Measurements from ENCODE around the gene MRTFB.

The MRTFB gene

DNA sequence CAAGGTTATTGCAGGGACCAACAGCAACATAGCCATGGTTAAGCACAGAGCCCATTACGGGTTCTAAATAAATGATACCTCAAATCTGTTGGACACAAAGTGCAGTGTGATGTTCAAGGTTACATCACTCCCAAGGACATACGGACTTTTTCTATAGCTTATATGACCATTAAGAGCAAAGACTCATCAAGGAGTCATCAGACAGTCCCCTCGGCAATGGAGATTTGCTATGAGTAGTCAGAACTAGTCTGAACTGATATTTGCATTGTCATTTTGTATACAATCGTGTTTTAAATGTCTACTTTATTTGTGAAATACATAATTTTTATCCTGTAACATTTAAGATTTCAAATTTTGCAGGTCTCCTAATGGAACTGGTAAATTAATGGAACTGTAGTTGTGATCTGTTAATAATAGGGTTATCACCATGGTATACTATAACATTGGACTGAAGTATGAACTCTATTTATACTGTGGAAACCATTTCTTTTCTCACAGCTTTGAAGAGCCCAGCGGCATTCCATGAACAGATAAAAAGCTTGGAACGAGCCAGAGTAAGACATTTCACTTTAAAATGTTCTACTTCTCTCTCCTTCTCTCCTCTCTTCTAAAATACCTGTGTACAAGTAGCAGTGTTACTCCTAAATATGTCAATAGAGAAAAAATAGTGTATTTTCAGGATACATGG is 140.9 kb downstream of the MRTFB start:
- H3K4me3 ChIP-seq (replicated peaks; ENCODE audit: low read depth, low read length), result no peak overlapping the region
- TF ChIP-seq, protein P1, sequence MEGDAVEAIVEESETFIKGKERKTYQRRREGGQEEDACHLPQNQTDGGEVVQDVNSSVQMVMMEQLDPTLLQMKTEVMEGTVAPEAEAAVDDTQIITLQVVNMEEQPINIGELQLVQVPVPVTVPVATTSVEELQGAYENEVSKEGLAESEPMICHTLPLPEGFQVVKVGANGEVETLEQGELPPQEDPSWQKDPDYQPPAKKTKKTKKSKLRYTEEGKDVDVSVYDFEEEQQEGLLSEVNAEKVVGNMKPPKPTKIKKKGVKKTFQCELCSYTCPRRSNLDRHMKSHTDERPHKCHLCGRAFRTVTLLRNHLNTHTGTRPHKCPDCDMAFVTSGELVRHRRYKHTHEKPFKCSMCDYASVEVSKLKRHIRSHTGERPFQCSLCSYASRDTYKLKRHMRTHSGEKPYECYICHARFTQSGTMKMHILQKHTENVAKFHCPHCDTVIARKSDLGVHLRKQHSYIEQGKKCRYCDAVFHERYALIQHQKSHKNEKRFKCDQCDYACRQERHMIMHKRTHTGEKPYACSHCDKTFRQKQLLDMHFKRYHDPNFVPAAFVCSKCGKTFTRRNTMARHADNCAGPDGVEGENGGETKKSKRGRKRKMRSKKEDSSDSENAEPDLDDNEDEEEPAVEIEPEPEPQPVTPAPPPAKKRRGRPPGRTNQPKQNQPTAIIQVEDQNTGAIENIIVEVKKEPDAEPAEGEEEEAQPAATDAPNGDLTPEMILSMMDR (IDR thresholded peaks at IDR 0.05; ENCODE audit: low read depth, low read length, missing control alignments), result no peak
- no peak for DNase-seq (ENCODE audit: extremely low read depth, low read depth)

- DNase-seq (ENCODE audit: extremely low read depth, low read depth), result no peak
- no peak overlapping the region for H3K4me3 ChIP-seq (replicated peaks; ENCODE audit: low read depth, low read length)
- TF ChIP-seq, protein P1 (IDR thresholded peaks at IDR 0.05; ENCODE audit: low read depth, low read length, missing control alignments), result no peak
Observed at GRCh38 chr16:14215941-14216340, 144.8 kb downstream of the MRTFB start.

DNA sequence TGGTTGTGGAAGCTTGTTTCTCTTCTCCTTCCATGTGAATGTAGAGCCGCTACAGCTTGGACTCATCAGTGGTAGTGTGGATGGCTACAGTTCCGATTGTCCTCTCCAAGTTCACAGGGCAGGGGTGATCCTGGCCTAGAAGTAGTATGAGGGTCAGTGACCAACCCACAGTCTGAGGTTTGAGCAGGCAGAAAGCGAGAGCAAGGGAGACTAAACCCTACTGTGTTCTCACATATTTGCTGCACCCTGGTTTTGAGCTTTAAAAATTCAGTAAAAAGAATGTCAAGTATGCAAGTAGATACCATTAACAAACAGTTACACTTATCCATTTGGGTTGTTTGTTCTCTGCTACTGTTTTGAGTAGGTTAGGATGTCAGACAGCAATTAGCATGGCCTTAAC is 148.9 kb downstream of the MRTFB start:
- TF ChIP-seq, protein P1 (IDR thresholded peaks at IDR 0.05; ENCODE audit: low read depth, low read length, missing control alignments), result no peak
- DNase-seq (ENCODE audit: extremely low read depth, low read depth), result no peak
- H3K4me3 ChIP-seq (replicated peaks; ENCODE audit: low read depth, low read length), result no peak overlapping the region

DNA sequence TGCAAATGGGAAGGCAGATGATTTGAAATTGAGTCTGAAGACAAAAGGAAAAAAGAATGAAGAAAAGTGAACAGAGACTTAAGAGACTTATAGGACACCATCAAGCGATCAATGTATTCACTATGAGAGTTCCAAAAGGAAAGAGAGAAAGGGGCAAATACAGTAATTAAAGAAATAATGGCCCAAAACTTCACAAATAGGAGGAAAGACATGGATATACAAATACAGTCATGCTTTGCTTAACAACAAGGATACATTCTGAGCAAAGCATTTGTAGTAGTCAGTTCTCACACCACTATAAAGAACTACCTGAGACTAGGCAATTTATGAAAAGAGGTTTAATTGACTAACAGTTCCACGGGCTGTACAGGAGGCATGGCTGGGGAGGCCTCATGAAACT is 152.5 kb downstream of the MRTFB start:
- TF ChIP-seq, protein P1 (IDR thresholded peaks at IDR 0.05; ENCODE audit: low read depth, low read length, missing control alignments), result no peak
- H3K4me3 ChIP-seq (replicated peaks; ENCODE audit: low read depth, low read length), result no peak overlapping the region
- DNase-seq (ENCODE audit: extremely low read depth, low read depth), result no peak

GRCh38 chr16:14225457-14225856 is 154.3 kb downstream of the MRTFB start:
- no peak for DNase-seq (ENCODE audit: extremely low read depth, low read depth)
- TF ChIP-seq, protein P1 (IDR thresholded peaks at IDR 0.05; ENCODE audit: low read depth, low read length, missing control alignments), result no peak
- H3K4me3 ChIP-seq (replicated peaks; ENCODE audit: low read depth, low read length), result no peak overlapping the region

DNA sequence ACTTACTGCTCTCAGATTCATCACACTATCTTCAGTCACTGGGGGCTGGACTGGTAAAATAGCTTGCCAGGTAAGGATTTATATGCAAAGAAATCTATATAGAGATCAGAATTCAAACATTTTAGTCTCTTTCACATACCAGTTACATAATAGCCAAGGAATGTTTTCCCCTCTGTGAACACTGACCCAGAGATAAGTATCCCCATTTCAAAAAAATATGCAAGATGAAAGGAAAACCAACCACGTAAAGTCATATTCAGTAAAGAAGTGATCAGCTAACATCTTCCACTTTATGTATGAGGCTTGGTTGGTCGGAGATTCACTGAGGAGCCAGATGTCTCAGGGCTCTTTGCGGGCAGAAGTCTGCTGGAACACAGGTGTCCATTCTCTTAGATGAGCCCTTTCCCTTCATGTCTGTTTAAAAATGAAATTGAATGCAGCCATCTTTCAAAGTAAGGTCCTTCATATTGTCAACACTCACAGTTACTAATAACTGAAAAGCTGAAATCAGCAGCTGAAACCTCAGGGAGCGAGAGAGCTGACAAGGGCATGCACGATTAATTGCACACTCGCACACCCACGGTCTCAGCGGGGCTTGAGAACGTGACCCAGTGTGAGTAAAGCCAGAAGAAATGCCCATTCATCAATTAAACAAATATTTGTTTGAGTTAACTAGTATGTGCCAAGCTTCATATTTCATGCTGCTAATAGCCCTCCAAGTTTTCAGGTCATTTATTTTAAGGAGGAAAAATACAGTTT is 161.2 kb downstream of the MRTFB start:
- H3K4me3 ChIP-seq (replicated peaks; ENCODE audit: low read depth, low read length), result no peak overlapping the region
- TF ChIP-seq, protein P1 (IDR thresholded peaks at IDR 0.05; ENCODE audit: low read depth, low read length, missing control alignments), result no peak
- no peak for DNase-seq (ENCODE audit: extremely low read depth, low read depth)
